Osteoblast (primary cell): ENCODE measurements around the gene TENM3. TPM values are rescaled to one million over a fixed set of nuclear protein-coding genes. Genes with fewer than 3 reads are reported as not detected.

Experiments
- DNase-seq: peaks from one replicate; pipeline ENCODE4 v3.0.0; 2011; ENCODE audit warnings: low spot score, mixed read lengths; ENCODE audit not compliant: insufficient read length; ENCODE audit errors: missing footprints
- H2AFZ ChIP-seq: 2 replicates; pipeline ENCODE4 v1.6.0; 2011; ENCODE audit warnings: mild to moderate bottlenecking, low read length
- H3K27ac ChIP-seq: 2 replicates; pipeline ENCODE4 v1.5.1; 2011; ENCODE audit warnings: mild to moderate bottlenecking, low read depth, low read length, moderate library complexity
- H3K27me3 ChIP-seq: 2 replicates; pipeline ENCODE4 v1.6.0; 2012; ENCODE audit warnings: mild to moderate bottlenecking, control low read depth, inconsistent platforms, low read length, moderate library complexity; ENCODE audit not compliant: insufficient read depth
- H3K36me3 ChIP-seq: 2 replicates; pipeline ENCODE4 v1.5.1; 2011; ENCODE audit warnings: mild to moderate bottlenecking, low read length, control low read depth, moderate library complexity; ENCODE audit not compliant: insufficient read depth
- H3K4me1 ChIP-seq: 2 replicates; pipeline ENCODE4 v1.5.1; 2011; ENCODE audit warnings: mild to moderate bottlenecking, low read length, control low read depth, moderate library complexity; ENCODE audit not compliant: insufficient read depth
- H3K4me2 ChIP-seq: 2 replicates; pipeline ENCODE4 v1.6.0; 2011; ENCODE audit warnings: mild to moderate bottlenecking, low read length; ENCODE audit not compliant: insufficient read depth
- H3K4me3 ChIP-seq: fragments of 200-600 bp; sonication (generic); 3 replicates; pipeline ENCODE4 v1.5.1; 2012; ENCODE audit warnings: mild to moderate bottlenecking, low read length, inconsistent platforms; ENCODE audit not compliant: insufficient read depth
- H3K79me2 ChIP-seq: 2 replicates; pipeline ENCODE4 v1.6.0; 2012; ENCODE audit warnings: mild to moderate bottlenecking, low read length, control low read depth, inconsistent platforms; ENCODE audit not compliant: insufficient read depth
- H3K9me3 ChIP-seq: 2 replicates; pipeline ENCODE4 v1.5.1; 2011; ENCODE audit warnings: low read depth, low read length, control low read depth
- H4K20me1 ChIP-seq: 2 replicates; pipeline ENCODE4 v1.6.0; 2012; ENCODE audit warnings: mild to moderate bottlenecking, low read length, control low read depth; ENCODE audit not compliant: insufficient read depth
- total RNA-seq: library from RNA; depleted of rRNA; stranded (reverse); fragments of >200 nt; gene quantifications from 2 replicates; pipeline ENCODE4 v1.2.3, GENCODE V29; 2012
- TF ChIP-seq, protein P1 (sequence below): IDR thresholded peaks from 2 replicates; pipeline ENCODE4 v1.5.1; 2011; ENCODE audit warnings: mild to moderate bottlenecking, low read depth, low read length, moderate library complexity; ENCODE audit errors: extremely low read depth

Gene TENM3
- total RNA-seq, 1 donor: 59.0 TPM

DNA sequence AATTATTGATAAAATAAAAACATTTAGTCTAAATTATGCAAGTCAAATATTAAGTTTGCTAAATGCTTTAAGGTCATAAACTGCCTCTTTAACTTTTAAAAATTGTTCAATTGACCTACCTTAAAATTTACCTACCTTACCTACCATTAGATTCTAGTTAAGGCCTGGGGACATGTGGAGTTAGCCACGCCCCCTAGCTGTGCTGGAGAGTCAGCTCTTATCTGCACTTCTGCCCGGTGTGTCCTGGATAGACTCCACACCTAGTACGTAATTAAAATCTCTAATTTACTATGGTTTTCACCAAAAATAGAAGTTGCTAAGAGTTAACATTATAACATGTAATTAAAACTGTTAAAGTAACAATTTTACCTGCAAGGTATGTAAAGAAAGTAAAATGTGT lies 22.7 kb downstream of the TENM3 start:
- H3K36me3 ChIP-seq: no peaks in the 10 kb centered on the region
- no peak overlapping the region for H3K4me2 ChIP-seq
- TF ChIP-seq, protein P1, sequence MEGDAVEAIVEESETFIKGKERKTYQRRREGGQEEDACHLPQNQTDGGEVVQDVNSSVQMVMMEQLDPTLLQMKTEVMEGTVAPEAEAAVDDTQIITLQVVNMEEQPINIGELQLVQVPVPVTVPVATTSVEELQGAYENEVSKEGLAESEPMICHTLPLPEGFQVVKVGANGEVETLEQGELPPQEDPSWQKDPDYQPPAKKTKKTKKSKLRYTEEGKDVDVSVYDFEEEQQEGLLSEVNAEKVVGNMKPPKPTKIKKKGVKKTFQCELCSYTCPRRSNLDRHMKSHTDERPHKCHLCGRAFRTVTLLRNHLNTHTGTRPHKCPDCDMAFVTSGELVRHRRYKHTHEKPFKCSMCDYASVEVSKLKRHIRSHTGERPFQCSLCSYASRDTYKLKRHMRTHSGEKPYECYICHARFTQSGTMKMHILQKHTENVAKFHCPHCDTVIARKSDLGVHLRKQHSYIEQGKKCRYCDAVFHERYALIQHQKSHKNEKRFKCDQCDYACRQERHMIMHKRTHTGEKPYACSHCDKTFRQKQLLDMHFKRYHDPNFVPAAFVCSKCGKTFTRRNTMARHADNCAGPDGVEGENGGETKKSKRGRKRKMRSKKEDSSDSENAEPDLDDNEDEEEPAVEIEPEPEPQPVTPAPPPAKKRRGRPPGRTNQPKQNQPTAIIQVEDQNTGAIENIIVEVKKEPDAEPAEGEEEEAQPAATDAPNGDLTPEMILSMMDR: no peak
- no peaks in the 10 kb centered on the region for H3K27me3 ChIP-seq
- H3K79me2 ChIP-seq: no peaks in the 10 kb centered on the region
- H3K27ac ChIP-seq: no peak overlapping the region
- no peaks in the 10 kb centered on the region for H3K4me1 ChIP-seq
- no peaks in the 10 kb centered on the region for H3K9me3 ChIP-seq
- H2AFZ ChIP-seq: no peak overlapping the region
- no peak overlapping the region for H3K4me3 ChIP-seq
- no peak for DNase-seq
- no peaks in the 10 kb centered on the region for H4K20me1 ChIP-seq

DNA sequence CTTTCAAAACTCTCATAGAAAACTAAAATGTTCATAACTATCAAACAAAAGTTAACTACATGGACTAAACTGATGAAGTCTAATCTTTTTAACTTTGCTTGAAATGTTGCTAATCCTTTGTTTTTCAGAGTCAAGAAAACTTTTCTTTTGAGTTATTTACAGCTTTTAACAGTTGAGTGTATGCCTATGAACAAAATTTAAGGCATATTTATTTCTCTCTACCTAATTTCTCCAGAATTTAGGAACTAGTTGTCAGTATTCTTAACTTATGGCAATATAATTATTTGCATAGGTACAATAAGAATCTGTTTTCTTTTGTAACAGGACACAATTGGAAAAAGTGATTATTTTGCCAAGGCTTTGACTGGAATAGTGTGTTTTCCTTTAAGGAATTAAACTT lies 23.8 kb downstream of the TENM3 start:
- no peaks in the 10 kb centered on the region for H3K36me3 ChIP-seq
- H3K27me3 ChIP-seq: no peaks in the 10 kb centered on the region
- no peak overlapping the region for H3K4me2 ChIP-seq
- H3K4me3 ChIP-seq: no peak overlapping the region
- no peak overlapping the region for H2AFZ ChIP-seq
- no peak overlapping the region for H3K27ac ChIP-seq
- TF ChIP-seq, protein P1: no peak
- H3K4me1 ChIP-seq: no peaks in the 10 kb centered on the region
- no peaks in the 10 kb centered on the region for H3K79me2 ChIP-seq
- H4K20me1 ChIP-seq: no peaks in the 10 kb centered on the region
- H3K9me3 ChIP-seq: no peaks in the 10 kb centered on the region
- DNase-seq: no peak

DNA sequence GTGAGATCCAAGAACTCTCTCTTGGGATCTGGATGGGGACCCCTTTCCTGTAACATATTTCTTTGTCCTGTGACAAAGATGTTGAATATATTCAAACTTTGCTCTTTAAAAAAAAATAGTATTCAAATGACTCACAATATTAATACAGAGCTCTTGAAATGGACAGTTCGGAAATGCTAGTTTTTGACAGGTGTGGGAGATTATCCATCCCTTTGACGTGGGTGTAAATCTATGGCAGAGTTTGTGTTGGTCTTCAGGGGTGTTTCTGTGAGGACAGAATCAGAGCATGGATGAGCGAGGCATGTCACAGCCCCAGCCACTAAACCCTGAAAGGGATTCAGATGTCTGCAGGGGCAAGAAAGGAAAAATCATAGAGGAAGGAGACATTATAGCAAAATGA lies 25.8 kb downstream of the TENM3 start:
- Histone ChIP-seq H3K4me3 (no peak overlapping the region), H3K27ac (no peak overlapping the region), H2AFZ (no peak overlapping the region), H3K4me2 (no peak overlapping the region), H3K4me1 (no peaks in the 10 kb centered on the region), H4K20me1 (no peaks in the 10 kb centered on the region), H3K9me3 (no peaks in the 10 kb centered on the region), H3K36me3 (no peaks in the 10 kb centered on the region), H3K79me2 (no peaks in the 10 kb centered on the region), H3K27me3 (no peaks in the 10 kb centered on the region)
- DNase-seq: no peak
- TF ChIP-seq, protein P1: no peak

DNA sequence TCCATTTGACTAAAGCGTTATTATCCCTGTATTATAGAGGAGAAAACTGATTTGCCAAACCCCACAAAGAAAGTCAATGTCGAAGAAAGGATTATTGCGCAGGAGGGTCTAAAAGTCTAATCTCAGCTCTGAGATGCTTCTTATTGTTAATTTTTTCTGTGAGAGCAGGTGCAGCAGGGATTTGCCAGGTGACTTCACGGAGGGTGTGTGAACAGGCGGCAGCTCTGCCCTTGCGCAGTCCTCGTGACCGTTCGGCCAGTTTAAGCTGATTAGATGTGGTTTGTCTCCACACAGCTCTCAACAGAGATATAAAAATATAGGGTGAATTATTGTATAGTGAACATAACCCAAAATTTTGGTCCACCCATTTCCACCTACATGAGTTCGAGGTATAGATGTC lies 28.5 kb downstream of the TENM3 start:
- H3K36me3 ChIP-seq: no peaks in the 10 kb centered on the region
- H4K20me1 ChIP-seq: no peaks in the 10 kb centered on the region
- no peak overlapping the region for H3K4me3 ChIP-seq
- H3K9me3 ChIP-seq: no peaks in the 10 kb centered on the region
- TF ChIP-seq, protein P1: no peak
- H3K4me2 ChIP-seq: no peak overlapping the region
- no peak for DNase-seq
- H3K27me3 ChIP-seq: no peaks in the 10 kb centered on the region
- no peak overlapping the region for H2AFZ ChIP-seq
- no peaks in the 10 kb centered on the region for H3K79me2 ChIP-seq
- H3K4me1 ChIP-seq: no peaks in the 10 kb centered on the region
- H3K27ac ChIP-seq: no peak overlapping the region
